HEK293 (cell line): ENCODE results near the gene SIGLEC1.

ENCODE experiments used
- SCRT2 ChIP-seq: fragments of 450-650 bp; formaldehyde crosslinking; IDR thresholded peaks from 2 replicates; pipeline ENCODE4 v1.5.1; 2016; ENCODE audit warnings: missing biosample characterization, missing genetic modification characterization
- TCF7L2 ChIP-seq: IDR thresholded peaks from 2 replicates; pipeline ENCODE4 v1.6.1; 2011; ENCODE audit warnings: low read depth, mild to moderate bottlenecking, inconsistent platforms, low read length, moderate library complexity, borderline replicate concordance
- TRIM28 ChIP-seq: IDR thresholded peaks from 2 replicates; pipeline ENCODE4 v1.6.1; 2011; ENCODE audit warnings: low read length, control low read depth, borderline replicate concordance
- ZNF112 ChIP-seq: fragments of 450-650 bp; formaldehyde crosslinking; IDR thresholded peaks from 2 replicates; pipeline ENCODE4 v1.5.0; 2017; ENCODE audit warnings: missing biosample characterization, missing genetic modification characterization
- ZNF221 ChIP-seq: fragments of 450-650 bp; formaldehyde crosslinking; IDR thresholded peaks from 2 replicates; pipeline ENCODE4 v1.5.1; 2017; ENCODE audit warnings: missing biosample characterization, missing genetic modification characterization, borderline replicate concordance
- ZNF274 ChIP-seq, 2 experiments: fragments of 200-500 bp in 1 of 2; fragments of 450-650 bp in 1 of 2; sonication (Bioruptor generic) in 1 of 2; formaldehyde crosslinking in 1 of 2; IDR thresholded peaks; 2 replicates each; pipeline versions ENCODE4 v1.5.1 to v1.6.1; 2014 to 2016; ENCODE audit warnings: borderline replicate concordance in 1 of 2, inconsistent platforms in 1 of 2, low read length in 1 of 2, missing biosample characterization in 1 of 2, missing genetic modification characterization in 1 of 2
- ZNF366 ChIP-seq: fragments of 450-650 bp; formaldehyde crosslinking; conservative IDR thresholded peaks from 2 replicates; pipeline ENCODE4 v1.5.1; 2016; ENCODE audit warnings: missing biosample characterization, missing genetic modification characterization
- ZNF596 ChIP-seq: fragments of 450-650 bp; IDR thresholded peaks from 2 replicates; pipeline ENCODE4 v1.5.0; 2018; ENCODE audit warnings: missing biosample characterization, mild to moderate bottlenecking, missing genetic modification characterization, moderate library complexity
- ZNF670 ChIP-seq: fragments of 450-650 bp; formaldehyde crosslinking; IDR thresholded peaks from 2 replicates; pipeline ENCODE4 v1.5.1; 2016; ENCODE audit warnings: missing biosample characterization, missing genetic modification characterization, low read depth
- ZNF843 ChIP-seq: fragments of 450-650 bp; formaldehyde crosslinking; IDR thresholded peaks from 2 replicates; pipeline ENCODE4 v1.5.1; 2016; ENCODE audit warnings: missing biosample characterization, missing genetic modification characterization
- TF ChIP-seq, protein P1 (sequence below): fragments of 450-650 bp; formaldehyde crosslinking; IDR thresholded peaks from 2 replicates; pipeline ENCODE4 v1.5.1; 2016; ENCODE audit warnings: missing biosample characterization, missing genetic modification characterization
- TF ChIP-seq, protein P2 (sequence below): fragments of 450-650 bp; formaldehyde crosslinking; IDR thresholded peaks from 2 replicates; pipeline ENCODE4 v1.5.1; 2016; ENCODE audit warnings: missing biosample characterization, missing genetic modification characterization, borderline replicate concordance

DNA sequence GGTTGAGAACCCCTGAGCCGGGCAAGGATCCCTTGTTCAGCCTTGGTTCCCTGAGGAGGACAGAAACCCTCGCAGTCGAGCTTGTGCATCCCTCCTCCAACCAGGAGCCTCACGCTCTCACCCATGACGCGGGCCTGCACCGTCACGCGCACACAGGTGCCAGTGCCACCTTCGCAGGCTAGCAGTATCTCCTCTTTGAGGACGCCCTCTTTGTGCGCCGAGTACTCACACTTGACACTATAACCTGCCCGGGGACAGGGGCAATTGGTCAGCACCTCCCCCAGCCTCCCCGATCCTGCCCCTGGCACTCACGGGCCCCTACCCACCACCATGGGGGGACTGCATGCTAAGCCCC lies 41.9 kb upstream of the SIGLEC1 start:
- TF ChIP-seq, protein P1, sequence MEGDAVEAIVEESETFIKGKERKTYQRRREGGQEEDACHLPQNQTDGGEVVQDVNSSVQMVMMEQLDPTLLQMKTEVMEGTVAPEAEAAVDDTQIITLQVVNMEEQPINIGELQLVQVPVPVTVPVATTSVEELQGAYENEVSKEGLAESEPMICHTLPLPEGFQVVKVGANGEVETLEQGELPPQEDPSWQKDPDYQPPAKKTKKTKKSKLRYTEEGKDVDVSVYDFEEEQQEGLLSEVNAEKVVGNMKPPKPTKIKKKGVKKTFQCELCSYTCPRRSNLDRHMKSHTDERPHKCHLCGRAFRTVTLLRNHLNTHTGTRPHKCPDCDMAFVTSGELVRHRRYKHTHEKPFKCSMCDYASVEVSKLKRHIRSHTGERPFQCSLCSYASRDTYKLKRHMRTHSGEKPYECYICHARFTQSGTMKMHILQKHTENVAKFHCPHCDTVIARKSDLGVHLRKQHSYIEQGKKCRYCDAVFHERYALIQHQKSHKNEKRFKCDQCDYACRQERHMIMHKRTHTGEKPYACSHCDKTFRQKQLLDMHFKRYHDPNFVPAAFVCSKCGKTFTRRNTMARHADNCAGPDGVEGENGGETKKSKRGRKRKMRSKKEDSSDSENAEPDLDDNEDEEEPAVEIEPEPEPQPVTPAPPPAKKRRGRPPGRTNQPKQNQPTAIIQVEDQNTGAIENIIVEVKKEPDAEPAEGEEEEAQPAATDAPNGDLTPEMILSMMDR (tag by site-specific recombination), result no peak
- TF ChIP-seq TRIM28 (no peak), ZNF843 (tag by site-specific recombination) (no peak), ZNF670 (tag by site-specific recombination) (no peak), SCRT2 (tag by site-specific recombination) (no peak), ZNF221 (no peak), ZNF596 (tag by site-specific recombination) (no peak), TCF7L2 (no peak), ZNF274 (IDR thresholded peaks at IDR 0.05; ENCODE audit: low read length) (no peak), ZNF274 (tag by site-specific recombination; IDR thresholded peaks at IDR 0.05; ENCODE audit: borderline replicate concordance) (no peak), ZNF112 (tag by site-specific recombination) (no peak), ZNF366 (tag by site-specific recombination) (no peak)
- TF ChIP-seq, protein P2, sequence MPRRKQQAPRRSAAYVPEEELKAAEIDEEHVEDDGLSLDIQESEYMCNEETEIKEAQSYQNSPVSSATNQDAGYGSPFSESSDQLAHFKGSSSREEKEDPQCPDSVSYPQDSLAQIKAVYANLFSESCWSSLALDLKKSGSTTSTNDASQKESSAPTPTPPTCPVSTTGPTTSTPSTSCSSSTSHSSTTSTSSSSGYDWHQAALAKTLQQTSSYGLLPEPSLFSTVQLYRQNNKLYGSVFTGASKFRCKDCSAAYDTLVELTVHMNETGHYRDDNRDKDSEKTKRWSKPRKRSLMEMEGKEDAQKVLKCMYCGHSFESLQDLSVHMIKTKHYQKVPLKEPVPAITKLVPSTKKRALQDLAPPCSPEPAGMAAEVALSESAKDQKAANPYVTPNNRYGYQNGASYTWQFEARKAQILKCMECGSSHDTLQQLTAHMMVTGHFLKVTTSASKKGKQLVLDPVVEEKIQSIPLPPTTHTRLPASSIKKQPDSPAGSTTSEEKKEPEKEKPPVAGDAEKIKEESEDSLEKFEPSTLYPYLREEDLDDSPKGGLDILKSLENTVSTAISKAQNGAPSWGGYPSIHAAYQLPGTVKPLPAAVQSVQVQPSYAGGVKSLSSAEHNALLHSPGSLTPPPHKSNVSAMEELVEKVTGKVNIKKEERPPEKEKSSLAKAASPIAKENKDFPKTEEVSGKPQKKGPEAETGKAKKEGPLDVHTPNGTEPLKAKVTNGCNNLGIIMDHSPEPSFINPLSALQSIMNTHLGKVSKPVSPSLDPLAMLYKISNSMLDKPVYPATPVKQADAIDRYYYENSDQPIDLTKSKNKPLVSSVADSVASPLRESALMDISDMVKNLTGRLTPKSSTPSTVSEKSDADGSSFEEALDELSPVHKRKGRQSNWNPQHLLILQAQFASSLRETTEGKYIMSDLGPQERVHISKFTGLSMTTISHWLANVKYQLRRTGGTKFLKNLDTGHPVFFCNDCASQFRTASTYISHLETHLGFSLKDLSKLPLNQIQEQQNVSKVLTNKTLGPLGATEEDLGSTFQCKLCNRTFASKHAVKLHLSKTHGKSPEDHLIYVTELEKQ (tag by site-specific recombination), result no peak
